ENCODE data around the gene EEF1AKMT4. TPM values are rescaled to one million over a fixed set of nuclear protein-coding genes. Genes with fewer than 3 reads are reported as not detected.
"Not testable (repeated sequence)": the region's sequence is repeated elsewhere in the genome, so short reads cannot be mapped to it uniquely, and the experiment has no call there.

EEF1AKMT4 gene
- total RNA-seq, 2 experiments from 2014 or later = 18.8 TPM

DNA sequence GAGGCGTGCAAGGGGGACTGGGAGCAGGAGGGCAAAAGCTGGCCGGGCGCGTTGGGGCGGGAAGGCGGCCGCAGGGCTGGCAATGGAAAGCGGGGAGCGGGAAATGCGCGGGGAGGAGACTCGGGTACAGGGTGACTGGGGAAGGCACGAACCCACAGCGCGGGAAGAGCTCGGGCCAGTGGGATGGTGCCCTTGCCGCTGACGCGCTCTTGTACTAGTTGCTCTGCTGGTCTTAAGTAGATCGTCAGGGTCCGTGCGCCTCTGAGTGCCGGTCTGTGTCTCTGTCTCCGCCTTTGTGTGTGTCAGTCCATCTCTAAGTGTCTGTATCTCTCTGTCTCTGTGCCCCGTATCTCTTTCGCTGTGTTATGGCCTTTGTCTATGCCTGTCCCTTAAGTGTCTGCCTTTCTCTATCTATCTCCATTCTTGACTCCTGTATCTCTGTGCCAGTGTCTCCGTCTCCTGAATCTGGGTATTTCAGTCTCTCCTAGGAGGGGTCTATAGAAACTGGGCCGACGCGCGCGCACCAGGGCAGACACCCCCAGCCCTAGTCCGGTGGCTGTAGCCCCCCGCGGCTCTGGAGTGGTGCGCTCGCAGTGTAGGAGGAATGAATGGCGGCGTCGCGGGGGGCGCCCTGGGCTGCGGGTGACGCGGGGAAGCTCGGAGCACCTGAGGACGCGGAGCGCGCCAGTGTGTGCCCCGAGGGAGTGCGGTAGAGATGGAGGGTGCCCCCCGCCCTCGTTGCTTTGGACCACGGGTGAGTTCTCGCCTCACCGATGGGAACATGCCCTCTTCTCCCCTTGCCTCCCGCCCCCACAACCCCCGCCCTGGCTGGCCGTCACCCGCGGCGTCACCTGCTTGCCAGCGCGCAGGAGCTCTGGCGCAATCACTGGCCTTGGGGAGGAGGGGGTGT, 12.6 kb downstream of the EEF1AKMT4 start:
- Histone ChIP-seq H3K4me3 (ENCODE audit: low read depth, low read length, poor library complexity, severe bottlenecking) (peak overlapping the region; percentile 62), H2AFZ (ENCODE audit: low read length) (no peak overlapping the region), H3K9me3 (ENCODE audit: low read length) (no peaks in the 10 kb centered on the region), H3K27ac (ENCODE audit: low read depth, low read length, poor library complexity, severe bottlenecking) (no peak overlapping the region), H4K20me1 (ENCODE audit: insufficient read depth, low read length) (no peaks in the 10 kb centered on the region), H3K79me2 (ENCODE audit: insufficient read depth, low read depth, low read length) (no peaks in the 10 kb centered on the region), H3K9me2 (ENCODE audit: insufficient read depth, low read length) (no peaks in the 10 kb centered on the region), H3K4me1 (ENCODE audit: insufficient read depth, low read length, poor library complexity, severe bottlenecking) (peaks cover 3% of the 10 kb centered on the region), H3K4me2 (ENCODE audit: low read length) (peak overlapping the region; percentile 80), H3K36me3 (ENCODE audit: insufficient read depth, low read length) (no peaks in the 10 kb centered on the region)
- ChIA-PET CTCF (ENCODE audit: unreplicated experiment) (no interaction called here), POLR2A (interaction anchor here (0.6 kb wide), 1 partner anchor 107 kb away, joined by 3 read pairs; no protein-coding TSS in a partner anchor)
- no peak for DNase-seq (ENCODE audit: low spot score)
- TF ChIP-seq EZH2phosphoT487 (IDR thresholded peaks at IDR 0.05; ENCODE audit: borderline replicate concordance, low read depth, low read length) = no peak
- TF ChIP-seq CTCF (conservative IDR thresholded peaks at IDR 0.05; ENCODE audit: low read length) = no peak
- no TSS peak for BruUV-seq (replicated peaks)
- intact Hi-C loops (cut with micrococcal nuclease; ENCODE audit: unreplicated experiment) = no loop called here

DNA sequence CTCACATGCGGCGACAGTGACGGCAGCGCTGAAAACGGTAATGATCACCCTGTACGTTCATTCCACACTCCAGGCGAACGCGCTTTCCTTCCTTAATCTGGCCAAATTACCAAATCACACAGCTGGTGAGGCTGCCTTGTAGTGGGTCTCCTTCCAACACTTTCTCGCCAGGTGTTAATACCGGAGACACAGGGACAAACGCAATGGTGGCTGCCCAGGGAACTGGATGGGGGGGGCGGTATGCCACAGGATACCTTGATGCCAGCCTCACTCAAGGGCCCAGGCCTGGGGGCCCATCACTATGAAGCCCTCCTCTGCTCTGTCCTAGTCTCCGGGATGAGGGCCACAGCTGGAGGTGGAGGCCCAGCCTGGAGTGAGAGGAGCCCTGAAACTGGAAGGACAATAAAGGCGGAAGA, 13.3 kb downstream of the EEF1AKMT4 start:
- no TSS peak for BruUV-seq (replicated peaks)
- TF ChIP-seq EZH2phosphoT487 (IDR thresholded peaks at IDR 0.05; ENCODE audit: borderline replicate concordance, low read depth, low read length) (no peak), CTCF (conservative IDR thresholded peaks at IDR 0.05; ENCODE audit: low read length) (no peak)
- H2AFZ ChIP-seq (ENCODE audit: low read length) = no peak overlapping the region
- H4K20me1 ChIP-seq (ENCODE audit: insufficient read depth, low read length) = no peaks in the 10 kb centered on the region
- intact Hi-C loops (cut with micrococcal nuclease; ENCODE audit: unreplicated experiment) = no loop called here
- no peak overlapping the region for H3K4me2 ChIP-seq (ENCODE audit: low read length)
- H3K4me3 ChIP-seq (ENCODE audit: low read depth, low read length, poor library complexity, severe bottlenecking) = no peak overlapping the region
- H3K27ac ChIP-seq (ENCODE audit: low read depth, low read length, poor library complexity, severe bottlenecking) = no peak overlapping the region
- DNase-seq (ENCODE audit: low spot score) = no peak
- POLR2A ChIA-PET = no interaction called here
- no peaks in the 10 kb centered on the region for H3K36me3 ChIP-seq (ENCODE audit: insufficient read depth, low read length)
- peaks cover 3% of the 10 kb centered on the region for H3K4me1 ChIP-seq (ENCODE audit: insufficient read depth, low read length, poor library complexity, severe bottlenecking)
- H3K9me3 ChIP-seq (ENCODE audit: low read length) = no peaks in the 10 kb centered on the region
- no peaks in the 10 kb centered on the region for H3K9me2 ChIP-seq (ENCODE audit: insufficient read depth, low read length)
- H3K79me2 ChIP-seq (ENCODE audit: insufficient read depth, low read depth, low read length) = no peaks in the 10 kb centered on the region
- CTCF ChIA-PET (ENCODE audit: unreplicated experiment) = no interaction called here

DNA sequence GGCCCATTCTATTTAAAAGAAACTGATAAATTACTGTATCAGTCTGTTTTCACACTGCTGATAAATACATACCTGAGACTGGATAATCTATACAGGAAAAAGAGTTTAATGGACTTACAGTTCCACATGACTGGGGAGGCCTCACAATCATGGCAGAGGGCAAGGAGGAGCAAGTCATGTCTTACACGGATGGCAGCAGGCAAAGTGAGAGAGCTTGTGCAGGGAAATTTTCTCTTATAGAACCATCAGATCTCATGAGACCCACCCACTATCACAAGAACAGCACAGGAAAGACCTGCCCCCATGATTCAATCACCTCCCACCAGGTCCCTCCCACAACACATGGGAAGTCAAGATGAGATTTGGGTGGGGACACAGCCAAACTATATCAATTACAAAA, 17.8 kb downstream of the EEF1AKMT4 start:
- H3K4me3 ChIP-seq (ENCODE audit: low read depth, low read length, poor library complexity, severe bottlenecking); H3K27ac ChIP-seq (ENCODE audit: low read depth, low read length, poor library complexity, severe bottlenecking); H4K20me1 ChIP-seq (ENCODE audit: insufficient read depth, low read length); H3K36me3 ChIP-seq (ENCODE audit: insufficient read depth, low read length); POLR2A ChIA-PET; intact Hi-C loops (cut with micrococcal nuclease; ENCODE audit: unreplicated experiment); H3K9me3 ChIP-seq (ENCODE audit: low read length); BruUV-seq (replicated peaks); H3K4me2 ChIP-seq (ENCODE audit: low read length); H3K79me2 ChIP-seq (ENCODE audit: insufficient read depth, low read depth, low read length); H3K9me2 ChIP-seq (ENCODE audit: insufficient read depth, low read length); H2AFZ ChIP-seq (ENCODE audit: low read length); CTCF ChIA-PET (ENCODE audit: unreplicated experiment); H3K4me1 ChIP-seq (ENCODE audit: insufficient read depth, low read length, poor library complexity, severe bottlenecking); DNase-seq (ENCODE audit: low spot score): not testable (repeated sequence)
